GM21825 (cell line): Measurements from ENCODE around the gene F8A2.
A peak's percentile ranks its signal among the peaks of the same experiment; 100 is the strongest.
"Not testable (repeated sequence)": the region's sequence is repeated elsewhere in the genome, so short reads cannot be mapped to it uniquely, and the experiment has no call there.

ENCODE experiments used
- ATAC-seq: cut with Tn5 transposase; IDR thresholded peaks from one replicate; pipeline ENCODE4 v1.9.1; 2021; ENCODE audit warnings: mild to moderate bottlenecking, moderate library complexity; ENCODE audit not compliant: unreplicated experiment

F8A2 gene

GRCh38 chrX:155381843-155382528 is at the start of gene F8A2:
Gene F8A2, plus strand, starts transcription at chrX:155382095. Its CDS starts 20 bp downstream, at chrX:155382115.
- ATAC-seq = peak; percentile 71

DNA sequence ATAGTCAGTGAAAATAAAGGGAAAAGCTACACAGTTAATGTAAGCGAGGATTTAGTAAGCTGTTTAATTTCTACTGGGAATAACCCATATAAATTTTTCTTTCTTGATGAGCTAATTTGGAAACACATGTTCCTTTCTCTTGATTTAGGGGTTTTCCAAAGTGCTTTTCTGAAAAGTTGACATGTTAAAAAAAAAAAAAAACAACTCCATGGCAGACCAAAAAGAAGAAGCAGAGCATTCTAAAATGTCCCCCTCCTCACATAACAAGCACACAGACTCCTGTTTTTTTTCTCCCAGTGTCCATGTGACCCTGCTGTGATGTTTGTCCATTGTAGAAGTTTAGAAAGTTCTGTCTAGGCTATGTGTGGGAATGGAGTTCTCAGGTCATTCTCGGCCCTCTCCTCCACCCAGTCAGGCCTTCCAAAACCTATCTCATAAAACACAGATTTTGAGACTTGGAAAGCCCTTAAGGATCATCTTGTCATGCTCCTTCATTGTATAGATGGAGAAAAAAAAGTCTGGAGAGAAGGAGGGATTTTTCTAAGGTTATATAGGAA is 48.3 kb upstream of the F8A2 start:
- ATAC-seq = no peak

GRCh38 chrX:155334486-155335336 is 47.2 kb upstream of the F8A2 start, which contains the start of gene CLIC2:
Gene CLIC2, minus strand, starts transcription at chrX:155334614. Its CDS starts 187 bp downstream, at chrX:155334427.
- no peak for ATAC-seq

DNA sequence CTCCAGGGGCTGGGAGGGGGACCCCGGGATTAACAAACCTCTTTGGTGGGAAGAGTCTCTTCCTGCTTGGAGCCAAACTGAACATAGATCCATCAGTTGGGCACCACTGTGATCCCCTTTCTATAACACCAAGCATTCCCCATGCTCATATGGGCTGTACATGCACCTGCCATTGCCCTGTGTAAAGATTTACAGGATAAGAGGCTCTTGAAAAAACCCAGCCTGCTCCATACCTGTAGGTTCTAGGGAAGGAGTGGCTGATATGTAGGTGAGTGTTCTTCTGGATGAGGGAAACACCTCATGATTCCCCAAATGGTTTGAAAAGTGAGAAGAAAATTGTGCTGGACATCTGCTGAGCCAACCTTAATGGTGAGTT is 46.6 kb upstream of the F8A2 start:
- not testable (repeated sequence) for ATAC-seq

- ATAC-seq = not testable (repeated sequence)
These were observed 36.2 kb upstream of the F8A2 start for GRCh38 chrX:155345689-155346088.

DNA sequence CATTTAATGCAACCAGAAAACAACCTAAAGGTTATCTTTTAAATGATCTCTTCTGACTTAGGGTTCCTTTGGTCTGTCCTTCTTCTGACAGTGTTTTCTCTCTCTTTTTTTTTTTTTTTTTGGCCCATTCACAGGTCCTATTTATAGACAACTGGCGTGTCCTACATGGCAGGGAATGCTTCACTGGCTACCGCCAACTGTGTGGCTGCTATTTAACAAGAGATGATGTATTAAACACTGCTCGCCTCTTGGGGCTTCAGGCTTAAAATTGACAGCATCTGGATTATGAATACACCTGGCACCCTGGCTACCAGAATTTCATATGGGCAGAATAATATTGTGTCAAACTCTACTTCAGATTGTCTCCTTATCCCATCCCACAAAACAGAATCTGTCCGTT is 32.4 kb upstream of the F8A2 start:
- not testable (repeated sequence) for ATAC-seq

DNA sequence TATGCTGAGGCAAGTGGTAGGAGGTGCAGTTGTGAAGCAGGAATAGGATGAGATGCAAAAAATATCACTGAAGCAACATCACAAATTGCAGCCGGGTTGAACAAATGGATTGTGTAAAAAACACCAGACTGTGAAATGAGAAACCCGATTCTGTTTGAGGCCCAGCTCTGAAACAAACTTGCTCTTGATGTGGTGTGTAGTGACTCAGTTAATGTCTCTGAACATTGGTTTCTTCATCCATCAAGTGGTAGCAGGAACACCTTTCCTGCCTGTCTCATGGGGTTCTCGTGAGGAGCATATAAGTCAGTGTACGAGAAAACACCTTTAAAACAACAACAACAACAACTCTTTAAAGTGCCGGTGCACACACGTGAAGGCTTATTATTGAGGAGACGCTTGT is 18.2 kb upstream of the F8A2 start:
- not testable (repeated sequence) for ATAC-seq

- ATAC-seq = peak; percentile 78
These were observed 8.0 kb upstream of the F8A2 start for GRCh38 chrX:155373777-155374458.

DNA sequence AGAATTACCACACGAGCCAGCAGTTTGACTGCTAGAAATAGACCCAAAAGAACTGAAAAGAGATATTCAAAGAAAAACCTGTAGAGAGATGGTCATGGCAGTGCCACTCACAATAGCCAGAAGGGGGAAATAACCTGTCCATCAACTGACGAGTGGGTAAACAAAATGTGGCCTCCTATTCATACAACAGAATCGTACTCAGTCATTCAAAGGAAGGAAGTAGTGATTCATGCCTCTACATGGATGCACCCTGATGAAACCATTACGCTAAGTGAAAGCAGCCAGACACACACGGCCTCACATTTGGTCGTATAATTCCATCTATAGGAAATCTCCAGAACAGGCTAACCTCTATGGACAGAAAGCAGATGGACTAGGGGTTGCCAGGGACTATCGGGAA is 2.1 kb upstream of the F8A2 start:
- not testable (repeated sequence) for ATAC-seq

GRCh38 chrX:155382529-155382967 is 653 bp downstream of the F8A2 start:
- peak; percentile 54 for ATAC-seq

- ATAC-seq = no peak
These were observed 7.7 kb downstream of the F8A2 start for GRCh38 chrX:155389634-155390033.

DNA sequence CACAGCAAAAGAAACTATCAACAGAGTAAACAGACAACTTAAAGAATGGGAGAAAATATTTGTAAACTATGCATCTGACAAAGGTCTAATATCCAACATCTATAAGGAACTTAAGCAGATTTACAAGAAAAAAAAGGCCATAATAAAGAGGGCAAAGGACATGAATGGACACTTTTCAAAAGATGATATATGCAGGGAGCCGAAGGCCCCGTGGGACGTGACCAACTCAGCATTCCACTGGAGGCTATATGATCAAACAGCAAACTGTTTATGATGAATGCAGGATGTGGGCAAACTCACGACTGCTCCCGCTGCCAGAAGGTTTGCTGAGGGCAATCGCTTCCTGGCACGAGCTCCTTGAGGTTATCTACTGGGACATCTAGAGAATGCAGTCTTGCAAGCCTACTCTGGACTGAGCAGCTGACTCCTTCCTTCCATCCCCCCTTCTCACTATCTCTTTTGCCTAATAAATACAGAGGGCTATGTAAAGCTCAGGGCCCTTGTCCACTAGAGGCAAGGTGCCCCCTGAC is 12.9 kb downstream of the F8A2 start:
- not testable (repeated sequence) for ATAC-seq

DNA sequence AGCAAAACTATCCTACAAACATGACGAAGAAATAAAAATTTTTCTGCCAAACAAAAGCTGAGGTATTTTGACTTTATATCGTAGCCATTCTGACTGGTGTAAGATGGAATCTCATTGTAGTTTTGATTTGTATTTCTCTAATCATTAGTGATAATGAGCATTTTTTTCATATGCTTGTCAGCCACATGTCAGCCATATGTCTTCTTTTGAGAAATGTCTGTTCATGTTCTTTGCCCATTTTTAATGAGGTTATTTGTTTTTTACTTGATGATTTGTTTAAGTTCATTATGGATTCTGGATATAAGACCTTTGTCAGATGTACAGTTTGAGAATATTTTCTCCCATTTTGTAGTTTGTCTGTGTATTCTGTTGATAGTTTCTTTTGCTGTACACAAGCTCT is 24.5 kb downstream of the F8A2 start:
- no peak for ATAC-seq

DNA sequence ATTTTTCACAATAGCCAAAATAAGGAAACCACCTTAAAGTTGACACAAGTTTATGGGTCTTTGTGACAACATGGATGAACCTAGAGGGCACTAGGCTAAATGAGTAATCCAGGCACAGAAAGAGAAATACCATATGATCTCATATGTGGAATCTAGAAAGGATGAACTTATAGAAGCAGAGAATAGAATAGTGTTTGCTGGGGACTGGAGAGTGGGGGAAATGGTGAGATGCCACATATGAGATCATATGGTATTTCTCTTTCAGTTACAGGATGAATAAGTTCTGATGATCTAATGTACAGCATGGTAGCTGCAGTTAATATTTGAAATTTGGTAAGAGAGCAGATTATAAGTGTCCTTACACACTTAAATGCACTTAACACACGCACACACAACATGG is 35.9 kb downstream of the F8A2 start:
- no peak for ATAC-seq
